GM20000 (cell line): ENCODE measurements around the gene GALK2.

ENCODE experiments used
- DNase-seq: peaks from one replicate; pipeline ENCODE4 v3.0.0; 2012; ENCODE audit warnings: low spot score
- TF ChIP-seq, protein P1 (sequence below): IDR thresholded peaks from 2 replicates; pipeline ENCODE4 v1.5.1; 2012; ENCODE audit warnings: mild to moderate bottlenecking, control low read depth; ENCODE audit errors: extremely low read depth, missing control alignments

The GALK2 gene

DNA sequence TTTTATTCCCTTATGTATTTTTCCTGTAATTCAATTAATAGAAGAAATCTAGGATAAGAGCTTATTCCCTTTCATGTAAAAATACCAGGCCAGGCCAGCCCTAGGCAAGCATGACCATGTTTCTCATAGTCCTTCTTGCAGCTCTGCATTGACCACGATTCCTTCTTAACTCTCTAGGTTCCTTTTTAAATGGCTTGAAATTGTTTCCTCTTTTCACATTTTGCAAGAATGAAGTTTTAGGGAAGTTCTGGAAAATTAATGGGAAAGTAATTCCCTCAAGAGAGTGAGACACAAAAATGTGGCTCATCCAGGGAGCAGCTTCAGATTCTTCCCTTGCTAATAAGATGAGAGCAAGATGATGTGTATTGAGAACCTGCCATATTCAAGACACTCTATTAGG, 136.5 kb downstream of the GALK2 start:
- TF ChIP-seq, protein P1, sequence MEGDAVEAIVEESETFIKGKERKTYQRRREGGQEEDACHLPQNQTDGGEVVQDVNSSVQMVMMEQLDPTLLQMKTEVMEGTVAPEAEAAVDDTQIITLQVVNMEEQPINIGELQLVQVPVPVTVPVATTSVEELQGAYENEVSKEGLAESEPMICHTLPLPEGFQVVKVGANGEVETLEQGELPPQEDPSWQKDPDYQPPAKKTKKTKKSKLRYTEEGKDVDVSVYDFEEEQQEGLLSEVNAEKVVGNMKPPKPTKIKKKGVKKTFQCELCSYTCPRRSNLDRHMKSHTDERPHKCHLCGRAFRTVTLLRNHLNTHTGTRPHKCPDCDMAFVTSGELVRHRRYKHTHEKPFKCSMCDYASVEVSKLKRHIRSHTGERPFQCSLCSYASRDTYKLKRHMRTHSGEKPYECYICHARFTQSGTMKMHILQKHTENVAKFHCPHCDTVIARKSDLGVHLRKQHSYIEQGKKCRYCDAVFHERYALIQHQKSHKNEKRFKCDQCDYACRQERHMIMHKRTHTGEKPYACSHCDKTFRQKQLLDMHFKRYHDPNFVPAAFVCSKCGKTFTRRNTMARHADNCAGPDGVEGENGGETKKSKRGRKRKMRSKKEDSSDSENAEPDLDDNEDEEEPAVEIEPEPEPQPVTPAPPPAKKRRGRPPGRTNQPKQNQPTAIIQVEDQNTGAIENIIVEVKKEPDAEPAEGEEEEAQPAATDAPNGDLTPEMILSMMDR = no peak
- no peak for DNase-seq

- TF ChIP-seq, protein P1 = no peak
These were observed 138.6 kb downstream of the GALK2 start for GRCh38 chr15:49308686-49309085.

DNA sequence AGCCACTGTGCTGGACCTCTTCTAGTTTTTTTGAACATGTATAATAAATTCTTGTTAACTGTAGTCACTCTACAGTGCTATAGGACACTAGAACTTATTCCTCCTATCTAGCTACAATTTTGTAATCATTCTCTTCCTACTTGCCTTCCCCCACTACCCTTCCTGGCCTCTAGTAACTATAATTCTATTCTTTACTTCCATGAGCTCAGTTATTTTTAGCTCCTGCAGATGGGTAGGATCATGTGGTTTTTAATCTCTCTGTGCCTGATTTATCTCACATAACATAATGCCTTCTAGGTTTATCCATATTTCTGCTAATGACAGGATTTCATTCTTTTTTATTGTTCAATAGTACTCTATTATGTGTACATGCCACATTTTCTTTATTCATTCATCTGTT, 139.8 kb downstream of the GALK2 start:
- TF ChIP-seq, protein P1 = no peak
- no peak for DNase-seq

More at GRCh38 chr15:49308686-49309085, 138.6 kb downstream of the GALK2 start:
- DNase-seq = no peak

DNA sequence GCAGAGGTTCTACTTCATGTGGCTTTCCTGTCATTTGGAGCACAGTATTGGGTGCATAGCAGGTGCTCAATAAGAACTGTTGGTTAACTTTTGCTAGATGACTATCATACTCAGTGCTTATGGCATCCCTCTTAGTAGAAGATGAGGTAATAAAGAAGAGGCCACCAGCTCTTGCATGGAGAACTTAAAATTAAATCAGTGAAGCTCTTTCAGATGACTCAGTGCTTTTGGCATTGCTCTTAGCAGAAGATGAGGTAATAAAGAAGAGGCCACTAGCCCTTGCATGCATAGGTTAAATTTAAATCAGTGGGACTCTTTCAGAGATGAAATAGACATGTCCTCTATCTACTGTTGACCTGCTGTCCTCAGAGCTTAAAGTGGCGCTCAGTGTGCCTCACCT, 143.6 kb downstream of the GALK2 start:
- no peak for DNase-seq
- TF ChIP-seq, protein P1 = no peak

GRCh38 chr15:49314716-49315115, 144.7 kb downstream of the GALK2 start:
- no peak for DNase-seq
- TF ChIP-seq, protein P1 = no peak

- DNase-seq = no peak
- TF ChIP-seq, protein P1 = no peak
These were observed 145.4 kb downstream of the GALK2 start for GRCh38 chr15:49315391-49315823.

DNA sequence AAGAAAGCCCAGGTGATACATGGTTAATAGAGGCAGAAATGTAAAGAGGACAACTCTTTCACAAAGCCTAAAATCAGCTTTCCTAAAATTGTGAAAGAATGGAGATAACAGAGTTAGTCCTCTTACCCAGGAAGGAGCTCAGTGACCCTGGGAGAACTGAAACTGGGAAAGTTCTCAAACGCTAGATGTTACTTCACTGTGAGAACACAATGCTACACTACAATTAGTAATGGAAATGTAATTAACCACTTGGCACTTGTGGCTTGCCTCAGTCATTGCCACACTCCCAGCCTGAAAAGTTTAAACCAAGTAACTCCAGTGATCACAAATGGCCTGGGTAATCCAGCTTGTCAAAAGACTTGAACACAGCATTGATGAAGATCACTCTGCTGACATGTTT, 150.3 kb downstream of the GALK2 start:
- TF ChIP-seq, protein P1 = no peak
- DNase-seq = no peak

DNA sequence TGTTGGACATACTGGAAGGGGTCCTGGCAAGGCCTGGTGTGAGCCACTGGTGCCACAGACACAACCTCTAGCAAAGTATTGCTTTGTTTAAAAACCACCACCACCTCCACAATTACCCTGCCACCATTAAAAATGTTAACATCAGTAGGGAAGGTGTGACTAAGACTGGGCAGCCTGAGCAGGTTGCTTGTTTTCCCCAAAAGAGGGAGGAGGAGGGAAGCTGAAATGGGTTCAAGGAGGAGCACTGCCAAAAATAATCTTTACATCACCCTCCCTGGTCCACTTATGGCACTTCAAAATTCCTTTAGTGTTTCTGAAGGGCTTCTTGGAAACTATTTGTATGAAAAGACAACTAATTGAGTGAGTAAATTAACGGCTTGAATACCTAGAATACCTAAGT, 153.2 kb downstream of the GALK2 start:
- TF ChIP-seq, protein P1 = no peak
- no peak for DNase-seq
